OCI-LY7 (cell line): ENCODE data around the gene TNFAIP8L1.

Experiments
- CTCF ChIP-seq: fragments of 200-600 bp; sonication (generic); conservative IDR thresholded peaks from 2 replicates; pipeline ENCODE4 v1.5.1; 2014; ENCODE audit warnings: mild to moderate bottlenecking, antibody characterized with exemption, low read length, moderate library complexity, mixed read lengths
- EZH2phosphoT487 ChIP-seq: fragments of 200-600 bp; sonication (generic); IDR thresholded peaks from 2 replicates; pipeline ENCODE4 v1.6.1; 2018; ENCODE audit warnings: low read depth, borderline replicate concordance, mild to moderate bottlenecking, mixed run types, antibody characterized with exemption, low read length, moderate library complexity, mixed read lengths

- TF ChIP-seq CTCF (no peak), EZH2phosphoT487 (no peak)
These were observed 17.9 kb downstream of the TNFAIP8L1 start for GRCh38 chr19:4657262-4657661.
